GM19463 (cell line): ENCODE measurements around the gene MROH8.
A peak's percentile ranks its signal among the peaks of the same experiment; 100 is the strongest.

ENCODE experiments used
- ATAC-seq: cut with Tn5 transposase; IDR thresholded peaks from one replicate; pipeline ENCODE4 v1.9.1; 2021; ENCODE audit warnings: mild to moderate bottlenecking, moderate library complexity; ENCODE audit not compliant: unreplicated experiment

MROH8 gene

DNA sequence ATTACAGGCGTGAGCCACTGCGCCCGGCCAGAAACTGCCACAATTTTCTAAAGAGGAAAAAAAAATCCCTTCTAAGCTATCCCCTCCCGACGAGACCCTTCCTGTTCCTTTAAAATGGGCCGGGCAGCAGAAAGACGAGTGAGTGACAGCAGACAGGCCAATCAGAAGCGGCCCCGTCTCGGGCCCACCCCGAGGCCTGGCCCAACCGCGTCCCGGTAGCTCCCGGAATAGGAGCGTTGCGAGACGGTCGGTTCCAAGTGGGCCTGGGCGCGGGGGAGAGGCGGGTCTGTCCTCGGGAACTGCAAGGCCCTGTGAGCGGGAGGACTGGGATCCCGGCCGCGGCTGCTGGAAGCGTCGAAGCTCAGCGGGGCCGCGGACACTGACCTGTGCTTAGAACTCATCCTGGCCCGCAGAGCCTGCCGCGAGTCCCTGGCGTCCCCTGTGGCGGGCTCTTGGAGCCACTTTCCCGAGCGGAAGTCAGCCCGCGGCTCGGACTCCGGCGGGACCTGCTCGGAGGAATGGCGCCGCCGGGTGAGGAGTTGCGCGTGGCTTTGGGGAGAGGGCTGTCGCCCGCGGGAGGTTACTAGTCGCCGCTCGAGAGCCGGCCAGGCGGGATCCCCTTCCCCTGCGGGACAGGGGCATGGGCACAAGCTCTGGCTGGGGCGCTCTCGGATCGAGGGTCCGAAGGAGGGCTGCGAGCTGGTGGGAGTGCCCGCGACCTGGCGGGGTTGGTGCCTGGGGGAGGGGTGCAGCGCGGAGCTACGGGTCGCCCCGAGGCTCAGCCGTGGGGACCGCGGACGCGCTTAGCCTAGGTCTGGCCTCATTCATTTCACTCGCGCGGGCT lies at the start of gene MROH8, which contains the start of gene RPN2:
TSS of gene MROH8 (minus strand) at position 710 of the 844 bp plus-strand sequence.
TSS of gene RPN2 (plus strand) at position 492 of the 844 bp plus-strand sequence. CDS start at position 519, 27 bp downstream.
- peak; percentile 93 for ATAC-seq

DNA sequence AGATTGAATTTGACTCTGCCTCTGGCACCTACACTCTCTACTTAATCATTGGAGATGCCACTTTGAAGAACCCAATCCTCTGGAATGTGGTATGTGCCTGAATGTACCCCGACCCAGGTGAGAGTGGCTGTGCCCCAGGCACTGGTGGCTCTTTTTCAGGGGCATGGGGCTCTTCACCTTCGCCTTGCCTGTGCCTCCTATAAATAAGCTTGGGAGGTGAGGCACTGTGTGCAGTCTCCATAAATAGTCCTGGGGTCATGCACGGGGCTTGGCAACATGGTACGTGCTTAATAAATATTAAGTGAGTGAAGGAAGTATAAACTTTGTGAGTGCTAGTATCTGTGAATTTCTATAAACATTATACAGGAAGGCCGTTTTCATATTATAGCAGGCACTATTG lies 49.3 kb upstream of the MROH8 start:
- ATAC-seq, result no peak

DNA sequence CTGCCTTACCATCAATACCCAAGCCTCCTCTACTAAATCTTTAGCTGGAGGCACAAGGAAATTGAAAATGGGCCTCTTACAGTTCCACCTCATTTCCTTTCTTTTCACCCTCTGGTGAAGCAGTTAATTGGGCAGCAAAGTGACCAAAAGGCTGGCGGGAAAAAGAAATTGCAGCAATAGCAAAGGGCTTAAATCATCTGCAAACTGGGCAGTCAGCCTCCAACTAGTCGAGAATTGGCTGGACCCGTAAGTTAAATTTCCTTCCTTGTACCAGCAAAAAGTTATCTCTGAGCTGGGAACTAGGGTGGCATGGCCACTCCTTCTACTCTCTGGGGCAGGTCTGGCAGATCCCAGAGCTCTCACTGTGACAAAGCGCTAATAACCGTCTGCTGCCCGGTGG lies 48.7 kb upstream of the MROH8 start:
- no peak for ATAC-seq

DNA sequence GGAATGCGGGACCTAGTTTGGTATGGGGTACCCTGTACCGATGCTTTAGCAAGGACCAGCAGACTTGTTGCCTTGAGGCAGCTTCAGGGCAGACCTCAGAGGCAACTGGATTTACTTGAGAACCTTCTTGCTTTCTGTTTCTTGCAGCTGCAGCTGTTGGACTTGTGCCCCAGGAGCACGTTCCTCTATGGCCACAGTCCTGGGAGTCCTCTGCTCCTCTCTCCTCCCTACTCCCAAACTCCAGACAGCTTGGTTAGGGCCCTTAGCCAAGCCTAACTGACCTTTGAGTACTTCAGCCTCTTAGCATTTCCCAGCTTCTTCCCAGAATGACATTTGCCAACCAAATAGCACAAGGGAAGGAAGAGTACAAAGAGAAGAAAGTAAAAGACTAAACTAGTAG lies 47.5 kb upstream of the MROH8 start:
- no peak for ATAC-seq

DNA sequence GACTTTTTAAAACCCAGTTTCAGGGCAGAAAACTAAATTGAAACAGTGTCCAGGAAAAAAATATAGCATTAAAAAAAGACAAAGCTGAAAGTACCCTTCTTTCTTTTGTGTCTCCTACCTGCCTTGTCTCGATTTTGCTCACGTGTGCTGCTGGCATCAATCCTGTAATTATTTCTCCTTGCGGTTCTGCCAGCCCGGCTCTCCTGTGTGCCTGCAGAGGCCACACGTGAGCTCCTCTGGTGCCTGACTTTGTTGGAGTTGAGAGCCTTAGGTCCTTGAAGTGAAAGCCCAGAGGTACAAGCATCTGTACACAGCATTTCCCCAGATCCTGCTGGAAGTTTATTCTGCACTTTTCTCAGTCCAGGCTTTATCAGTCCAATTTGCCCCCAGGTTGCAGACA lies 45.8 kb upstream of the MROH8 start:
- no peak for ATAC-seq

DNA sequence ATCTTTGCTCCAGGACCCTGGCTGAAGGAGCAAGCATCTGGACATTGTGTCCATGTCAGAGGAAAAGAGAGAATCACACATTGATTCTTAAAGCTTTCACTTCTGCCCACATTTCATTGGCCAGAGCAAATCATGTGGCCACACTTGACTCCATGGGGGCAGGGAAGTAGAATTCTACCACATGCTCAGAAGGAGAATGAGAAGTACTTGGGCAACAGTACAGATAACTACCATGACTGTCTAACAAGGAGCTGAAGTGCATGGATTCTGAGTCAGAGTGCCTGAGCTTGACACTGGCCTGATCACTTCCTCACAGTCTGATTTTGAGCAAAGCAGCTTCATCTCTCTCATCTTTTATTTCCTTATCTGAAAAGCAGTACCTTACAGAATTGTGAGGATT lies 43.7 kb upstream of the MROH8 start:
- no peak for ATAC-seq

DNA sequence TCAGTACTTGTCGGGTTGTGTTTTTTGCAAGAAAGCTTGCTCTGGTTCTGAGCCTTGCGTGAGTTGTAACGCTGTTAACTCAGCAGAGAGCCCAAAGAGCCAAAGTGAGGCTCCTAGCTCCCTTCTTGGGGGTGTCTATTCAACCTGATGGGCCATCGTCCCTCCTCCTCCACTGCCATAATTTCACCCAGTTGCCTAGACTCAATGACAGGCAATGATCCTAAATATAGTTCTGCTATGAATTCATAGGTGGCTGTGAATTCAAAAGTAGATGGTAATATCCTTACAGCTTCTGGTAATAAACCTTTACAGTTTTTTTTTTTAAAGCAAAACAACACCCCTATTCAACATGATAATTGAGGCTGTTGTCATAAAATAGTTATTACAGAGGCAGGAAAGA lies 42.7 kb upstream of the MROH8 start:
- no peak for ATAC-seq

DNA sequence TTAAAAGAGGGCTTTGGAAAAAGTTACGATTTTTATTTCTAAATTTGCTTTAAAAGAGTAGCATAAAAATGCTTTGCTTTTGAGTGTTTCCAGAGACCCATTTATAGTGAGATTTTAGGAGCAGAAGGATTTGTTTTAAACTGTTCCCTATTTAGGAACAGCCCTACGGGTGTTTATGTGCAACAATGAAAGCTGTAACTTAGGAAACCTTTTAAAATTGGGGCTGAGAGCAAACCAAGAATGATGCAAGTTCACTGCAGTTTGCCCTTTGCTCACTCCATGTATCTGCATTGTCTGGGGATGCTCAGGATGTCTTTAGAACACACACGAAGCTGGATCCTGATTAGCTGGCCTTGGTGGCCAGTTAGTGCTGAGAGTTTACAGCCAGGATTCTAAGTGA lies 41.4 kb upstream of the MROH8 start:
- ATAC-seq, result no peak

DNA sequence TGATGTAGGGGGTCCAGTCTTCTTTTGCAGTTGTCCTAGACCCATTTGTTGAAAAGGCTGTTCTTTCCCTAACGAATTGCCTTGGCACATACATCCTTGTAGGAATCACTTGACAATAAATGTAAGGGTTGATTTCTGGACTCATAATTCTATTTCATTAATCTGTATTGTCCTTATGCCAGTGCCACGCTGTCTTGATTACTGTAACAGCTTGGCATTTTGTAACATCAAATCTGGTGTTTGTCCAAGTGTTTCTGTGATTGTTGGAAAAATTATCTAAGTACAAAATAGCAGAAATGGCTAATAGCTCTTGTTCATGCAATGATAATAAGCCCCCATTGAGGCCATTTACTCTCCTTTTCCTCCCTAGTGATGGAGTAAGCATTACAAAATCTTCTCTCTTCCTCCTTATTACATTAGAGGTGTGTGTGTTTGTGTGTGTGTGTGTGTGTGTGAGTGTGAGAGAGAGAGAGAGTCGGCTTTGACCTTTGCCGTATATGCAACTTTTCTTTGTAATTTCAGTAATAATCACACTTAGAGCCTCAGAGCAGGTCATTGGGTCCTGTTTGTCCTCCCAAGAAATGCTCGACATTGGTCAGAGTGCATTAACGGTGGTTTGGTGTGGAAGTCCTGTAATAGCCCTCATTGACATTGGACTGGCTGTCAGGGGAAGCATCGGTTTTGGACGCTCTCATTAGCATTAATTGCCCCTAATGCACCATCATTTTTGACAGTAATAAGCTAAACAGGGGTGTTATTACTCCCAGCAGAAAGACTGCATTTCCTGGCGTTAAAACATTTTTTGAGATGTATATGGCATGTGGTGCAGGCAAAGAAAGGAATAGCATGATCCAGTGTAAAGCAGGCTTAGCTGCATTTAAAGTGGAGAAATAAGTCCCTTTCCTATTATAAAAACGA lies 40.7 kb upstream of the MROH8 start:
- ATAC-seq, result no peak

DNA sequence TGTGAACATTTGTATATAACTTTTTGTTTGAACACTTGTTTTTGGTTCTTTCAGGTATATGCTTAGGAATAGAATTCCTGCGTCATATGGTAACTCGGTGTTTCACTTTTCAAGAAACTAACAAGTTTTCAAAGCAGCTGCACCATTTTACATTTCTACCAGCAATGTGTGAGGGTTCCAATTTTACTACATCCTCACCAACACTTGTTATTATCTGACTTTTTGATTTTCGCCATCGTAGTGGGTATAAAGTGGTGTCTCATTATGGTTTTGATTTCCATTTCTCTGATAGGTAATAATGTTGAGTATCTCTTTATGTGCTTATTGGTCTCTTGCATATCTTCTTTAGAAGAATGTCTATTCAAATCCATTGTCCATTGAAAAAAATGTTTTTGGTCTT lies 39.6 kb upstream of the MROH8 start:
- ATAC-seq, result no peak

DNA sequence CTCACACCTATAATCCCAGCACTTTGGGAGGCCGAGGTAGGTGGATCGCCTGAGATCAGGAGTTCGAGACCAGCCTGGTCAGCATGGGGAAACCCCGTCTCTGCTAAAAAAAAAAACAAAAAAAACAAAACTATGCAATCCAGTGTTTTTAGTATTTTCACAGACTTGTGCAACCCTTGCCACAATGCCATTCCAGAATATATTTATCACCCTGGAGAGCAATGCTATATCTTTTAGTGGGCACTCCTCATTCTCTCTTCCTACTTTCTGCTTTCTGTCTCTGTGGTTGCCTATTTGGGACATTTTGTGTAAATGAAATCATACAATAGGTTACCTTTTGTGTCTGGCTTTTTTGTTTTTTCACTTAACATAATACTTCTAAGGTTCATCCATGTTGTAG lies 39.1 kb upstream of the MROH8 start:
- ATAC-seq, result no peak

DNA sequence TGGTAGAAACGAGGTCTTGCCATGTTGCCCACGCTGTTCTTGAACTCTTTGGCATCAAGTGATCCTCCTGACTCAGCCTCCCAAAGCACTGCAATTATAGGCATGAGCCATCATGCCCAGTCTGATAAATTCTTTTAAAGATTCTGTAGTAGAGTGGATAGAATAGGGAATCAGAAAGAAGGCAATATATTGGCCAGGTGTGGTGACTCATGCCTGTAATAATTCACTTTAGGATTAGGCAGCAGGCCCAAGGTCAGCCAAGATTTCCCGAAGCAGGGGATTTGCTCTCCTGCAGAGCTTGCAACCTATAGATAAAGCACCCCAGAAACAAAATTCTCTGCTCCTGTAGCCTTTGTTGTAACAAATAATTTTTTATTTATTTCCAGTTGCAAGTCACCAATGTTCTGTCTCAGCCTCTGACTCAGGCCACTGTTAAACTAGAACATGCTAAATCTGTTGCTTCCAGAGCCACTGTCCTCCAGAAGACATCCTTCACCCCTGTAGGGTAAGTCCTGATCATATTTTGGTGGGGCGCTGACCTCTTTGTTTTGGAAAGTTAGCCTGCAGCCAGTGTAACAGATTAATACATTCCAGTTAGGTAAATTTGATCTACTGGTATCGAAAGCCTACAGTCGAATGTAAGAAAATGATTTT lies 30.4 kb upstream of the MROH8 start:
- ATAC-seq, result no peak

DNA sequence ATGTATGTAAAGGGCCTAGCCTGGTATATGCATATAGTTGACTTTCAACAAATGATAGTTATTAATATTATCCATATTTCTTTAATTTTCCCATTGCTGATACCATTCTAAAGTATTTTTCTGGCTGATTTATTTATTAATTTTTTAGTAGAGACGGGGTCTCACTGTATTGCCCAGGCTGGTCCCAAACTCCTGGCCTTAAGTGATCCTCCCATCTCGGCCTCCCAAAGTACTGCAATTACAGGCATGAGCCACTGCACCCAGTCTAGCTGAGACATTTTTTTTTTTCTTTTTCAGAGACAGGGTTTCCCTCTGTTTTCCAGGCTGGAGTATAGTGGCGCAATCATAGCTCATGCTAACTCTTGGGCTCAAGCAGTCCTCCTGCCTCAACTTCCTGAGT lies 29.8 kb upstream of the MROH8 start:
- ATAC-seq, result no peak

DNA sequence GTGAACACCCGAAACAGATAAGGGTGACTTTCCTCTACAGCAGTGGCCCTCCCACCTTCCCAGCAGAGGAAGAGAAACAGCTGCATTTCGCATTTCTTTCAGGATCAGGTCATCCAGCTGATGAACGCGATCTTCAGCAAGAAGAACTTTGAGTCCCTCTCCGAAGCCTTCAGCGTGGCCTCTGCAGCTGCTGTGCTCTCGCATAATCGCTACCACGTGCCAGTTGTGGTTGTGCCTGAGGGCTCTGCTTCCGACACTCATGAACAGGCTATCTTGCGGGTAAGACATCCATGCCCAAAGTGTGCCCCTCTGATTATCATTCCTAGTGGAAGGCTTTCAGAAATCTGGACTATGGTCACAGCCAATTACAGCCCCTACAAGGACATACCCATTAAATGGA lies 27.8 kb upstream of the MROH8 start:
- ATAC-seq, result no peak

DNA sequence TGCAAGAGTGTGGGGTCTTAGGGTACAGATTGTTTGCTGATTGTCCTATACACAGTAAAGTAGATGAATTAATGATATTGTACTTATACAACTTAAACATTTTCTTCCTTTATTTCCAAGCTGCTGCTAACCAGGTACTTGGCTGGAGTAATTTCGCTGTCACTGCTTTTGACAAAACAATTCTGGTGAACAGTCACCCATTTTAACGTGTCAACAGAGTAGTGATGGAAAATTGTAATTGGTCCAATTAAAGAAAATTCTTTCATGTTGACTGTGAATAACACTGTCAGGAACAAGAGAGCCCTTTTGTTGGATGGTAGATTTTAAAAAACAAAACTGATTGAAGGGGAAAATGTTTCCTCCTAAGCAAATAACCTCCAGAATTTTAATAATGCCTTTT lies 26.4 kb upstream of the MROH8 start:
- no peak for ATAC-seq

DNA sequence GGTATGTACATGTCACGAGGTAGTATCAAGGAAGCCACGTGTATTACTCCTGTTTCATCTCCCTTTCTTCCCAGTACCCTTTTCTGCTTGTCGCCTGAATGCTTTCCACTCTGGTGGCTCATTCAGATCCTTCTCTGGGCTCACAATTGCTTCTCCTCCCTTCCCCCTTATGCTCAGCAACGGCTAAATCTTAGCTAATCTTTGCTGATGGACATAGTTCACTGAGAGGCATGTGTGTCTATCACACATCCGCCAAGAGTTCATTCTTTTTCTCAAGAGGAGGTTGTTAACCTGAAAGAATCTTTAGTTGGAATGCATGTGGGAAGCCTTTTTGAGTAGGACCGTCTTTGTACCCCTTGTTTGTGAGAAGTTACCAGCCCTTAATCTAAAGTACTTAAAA lies 25.8 kb upstream of the MROH8 start:
- ATAC-seq, result no peak

DNA sequence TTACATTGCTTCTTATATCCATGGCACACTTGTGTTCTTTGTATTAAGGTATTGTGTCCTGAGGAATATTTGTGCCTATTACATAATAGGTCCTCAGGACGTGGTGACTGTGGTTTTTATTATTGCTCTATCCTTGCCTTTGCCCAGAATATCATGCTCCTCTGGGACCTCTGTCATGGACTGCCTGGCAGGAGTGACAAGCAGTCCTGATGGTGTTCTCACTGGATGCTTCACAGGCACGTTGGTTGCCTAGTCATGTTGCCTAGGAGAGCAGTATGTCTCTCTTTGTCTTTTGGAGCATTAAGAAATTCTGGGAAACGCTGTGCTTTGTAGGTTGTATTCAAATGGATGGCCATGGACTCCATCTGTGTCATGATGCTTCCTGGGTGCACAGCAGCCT lies 24.7 kb upstream of the MROH8 start:
- no peak for ATAC-seq

DNA sequence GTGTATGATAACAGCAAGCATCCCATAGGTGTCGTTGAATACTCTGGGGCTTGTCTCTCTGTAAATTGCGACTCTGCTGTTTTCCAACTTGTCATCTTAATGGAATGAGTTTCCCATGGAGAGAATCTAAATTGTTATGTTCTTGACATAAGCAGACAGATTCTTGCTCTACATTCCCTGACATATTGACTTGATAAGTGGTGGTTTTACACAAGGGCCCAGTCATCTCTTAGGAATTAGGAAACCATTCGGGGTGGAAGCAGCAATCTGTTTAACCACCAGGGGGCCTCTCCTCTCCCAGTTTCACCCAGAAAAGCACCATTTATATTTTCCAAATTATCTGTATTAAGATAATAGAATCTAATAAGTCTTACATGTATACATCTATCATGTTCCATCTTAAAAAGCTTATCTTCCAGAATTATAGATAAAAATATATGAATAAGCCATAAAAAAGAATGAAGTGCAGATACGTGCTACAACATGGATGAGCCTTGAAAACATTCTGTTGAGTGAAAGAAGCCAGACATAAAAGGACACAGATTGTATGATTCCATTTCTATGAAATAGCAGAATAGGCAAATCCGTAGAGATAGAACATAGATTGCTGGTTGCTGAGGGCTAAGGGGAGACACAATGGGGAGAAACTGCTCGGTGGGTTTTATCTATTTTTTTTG lies 23.1 kb upstream of the MROH8 start:
- ATAC-seq, result no peak

DNA sequence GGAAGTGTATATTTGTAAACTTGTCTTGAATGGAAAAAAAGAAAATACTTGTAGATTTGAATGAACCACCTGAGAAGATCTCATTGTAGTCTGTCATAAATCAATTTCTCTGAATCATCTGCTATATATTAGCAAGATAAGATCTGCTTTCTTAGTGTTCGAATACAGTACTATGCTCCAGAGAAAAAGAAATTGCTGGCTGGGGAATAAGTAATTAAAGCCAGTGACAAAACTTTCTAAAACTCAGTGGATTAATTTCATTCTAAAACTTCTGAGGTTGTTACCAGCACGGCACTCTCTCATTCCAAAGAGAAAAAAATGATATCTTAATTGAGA lies 22.4 kb upstream of the MROH8 start:
- ATAC-seq, result no peak

DNA sequence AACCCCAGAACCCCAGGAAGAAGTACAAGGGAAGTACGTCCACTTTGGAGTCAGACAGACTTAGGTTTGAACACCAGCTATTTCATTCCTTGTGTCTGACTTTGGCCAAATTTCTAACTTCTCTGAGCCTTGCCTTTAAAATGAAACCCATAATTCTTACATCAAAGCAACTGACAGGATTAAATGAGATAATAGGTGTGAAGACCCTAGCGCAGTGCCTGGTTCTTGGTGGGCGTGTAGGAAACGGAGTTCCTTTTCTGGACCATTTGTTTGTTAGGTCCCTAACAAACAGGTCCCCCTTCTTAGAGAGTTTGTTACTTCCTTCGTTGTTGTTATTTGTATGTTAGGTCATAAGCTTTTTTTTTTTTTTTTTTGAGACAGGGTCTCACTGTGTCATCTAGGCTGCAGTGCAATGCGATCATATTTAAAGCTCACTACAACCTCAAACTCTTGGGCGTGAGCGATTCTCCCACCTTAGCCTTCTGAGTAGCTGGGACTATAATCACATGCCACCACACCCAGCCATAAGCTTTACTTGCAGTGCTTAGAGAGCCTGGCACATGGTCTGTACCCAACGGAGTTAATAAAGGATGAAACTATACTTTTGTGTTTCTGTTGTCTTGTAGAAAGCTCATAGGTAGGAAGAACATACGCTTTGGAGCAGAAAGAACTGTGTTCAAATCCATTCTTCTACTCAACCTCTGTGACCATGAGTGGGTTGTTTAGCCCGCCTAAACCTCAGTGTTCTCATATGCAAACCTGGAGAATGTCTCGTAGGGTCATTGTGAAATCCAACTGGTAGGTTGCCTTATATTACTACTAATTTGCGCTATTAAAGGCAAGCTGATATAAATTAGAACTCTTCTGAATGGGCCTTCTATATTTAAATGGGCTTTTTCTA lies 21.8 kb upstream of the MROH8 start:
- ATAC-seq, result no peak
